Inflammatory macrophage treated with lipopolysaccharide for 4 hours (primary cell): ENCODE measurements around the gene TCF4.

Experiments used
- DNase-seq: peaks from one replicate; pipeline ENCODE4 v3.0.0-alpha.2; 2020

Gene TCF4

GRCh38 chr18:55214534-55214933, 373.5 kb downstream of the TCF4 start:
- no peak for DNase-seq

- DNase-seq = no peak
Observed at GRCh38 chr18:55213586-55213985, 374.4 kb downstream of the TCF4 start.

GRCh38 chr18:55206927-55207326, 381.1 kb downstream of the TCF4 start:
- DNase-seq = no peak

GRCh38 chr18:55202232-55202917, 385.6 kb downstream of the TCF4 start:
- no peak for DNase-seq

GRCh38 chr18:55199291-55199963, 388.6 kb downstream of the TCF4 start:
- no peak for DNase-seq

- no peak for DNase-seq
Observed at GRCh38 chr18:55195863-55196262, 392.1 kb downstream of the TCF4 start.

- no peak for DNase-seq
Observed at GRCh38 chr18:55189972-55190371, 398.0 kb downstream of the TCF4 start.

GRCh38 chr18:55186588-55186987, 401.4 kb downstream of the TCF4 start:
- no peak for DNase-seq

- DNase-seq = no peak
Observed at GRCh38 chr18:55185391-55185790, 402.6 kb downstream of the TCF4 start.

- DNase-seq = no peak
Observed at GRCh38 chr18:55179835-55180234, 408.2 kb downstream of the TCF4 start.

GRCh38 chr18:55179425-55179824, 408.6 kb downstream of the TCF4 start:
- no peak for DNase-seq

- DNase-seq = no peak
Observed at GRCh38 chr18:55173291-55173690, 414.7 kb downstream of the TCF4 start.
